ENCODE results near the gene CHODL. TPM values are rescaled to one million over a fixed set of nuclear protein-coding genes. Genes with fewer than 3 reads are reported as not detected.

CHODL gene
- total and polyA plus RNA-seq, 2 donors (not counting 3 experiments of a cell fraction or from before 2014, with no cell fraction given), result not detected

GRCh38 chr21:18275781-18276180 is 31.1 kb downstream of the CHODL start:
- Histone ChIP-seq H3K36me3 (ENCODE audit: control insufficient read depth in 2 of 2, extremely low read depth in 1 of 2, insufficient read depth in 2 of 2, low read length in 2 of 2) (no peaks in the 10 kb centered on the region), H3K9me3 (replicated peaks; ENCODE audit: control insufficient read depth, insufficient read depth, low read length) (no peaks in the 10 kb centered on the region), H3K4me1 (ENCODE audit: control insufficient read depth, extremely low read depth, insufficient read depth, low read length) (no peaks in the 10 kb centered on the region), H3K9ac (replicated peaks; ENCODE audit: extremely low read depth, insufficient read depth, low read length) (no peak overlapping the region), H3K79me2 (ENCODE audit: control insufficient read depth, insufficient read depth, low read length) (no peaks in the 10 kb centered on the region), H3K4me3 (replicated peaks in 1 of 3; ENCODE audit: insufficient read depth in 1 of 3, low read depth in 1 of 3, low read length in 3 of 3) (no peak overlapping the region), H4K20me1 (replicated peaks; ENCODE audit: control insufficient read depth, extremely low read depth, insufficient read depth, low read length) (no peaks in the 10 kb centered on the region), H2AFZ (ENCODE audit: low read depth, low read length) (no peak overlapping the region), H3K4me2 (ENCODE audit: insufficient read depth, low read length) (no peak overlapping the region), H3K9me1 (replicated peaks; ENCODE audit: control insufficient read depth, extremely low read depth, insufficient read depth, low read length) (no peaks in the 10 kb centered on the region), H3K27ac (ENCODE audit: insufficient read depth, low read depth, low read length) (no peak overlapping the region), H3K27me3 (ENCODE audit: control insufficient read depth in 2 of 2, insufficient read depth in 2 of 2, low read length in 2 of 2) (no peaks in the 10 kb centered on the region)
- no TSS peak for BruUV-seq (replicated peaks)
- ChIA-PET CTCF (no interaction called here), POLR2A (no interaction called here)
- no peak for FAIRE-seq
- no peak for DNase-seq (ENCODE audit: low read depth, low spot score)
- TF ChIP-seq JUN (IDR thresholded peaks at IDR 0.05; ENCODE audit: borderline replicate concordance, insufficient read depth, insufficient read length, low read depth), result no peak
- TF ChIP-seq POLR2A (IDR thresholded peaks at IDR 0.05; ENCODE audit: low read depth, low read length), result no peak
- dilution Hi-C loops (cut with MboI; ENCODE audit: extremely low pct_ligation_motif_present, low sequenced_read_pairs), result no loop called here
- intact Hi-C loops (cut with micrococcal nuclease), result no loop called here

DNA sequence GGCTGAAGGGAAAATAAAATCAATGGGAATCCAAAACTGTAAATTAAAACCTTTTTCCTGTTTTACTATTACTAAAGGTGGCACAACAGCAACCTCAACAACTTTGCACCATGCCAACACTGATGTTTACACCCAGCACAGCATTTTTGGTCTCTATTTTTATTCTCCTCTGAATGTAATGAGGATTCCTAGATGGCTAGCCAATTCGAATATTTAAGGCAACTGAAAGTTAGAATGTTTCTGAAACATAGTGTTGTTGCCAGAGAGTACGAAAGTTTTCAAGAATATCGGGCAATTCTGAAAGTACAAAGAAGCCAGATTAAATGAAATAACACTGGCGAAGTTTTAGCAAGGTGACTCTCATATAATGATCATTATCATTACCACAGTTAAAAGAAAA is 40.7 kb downstream of the CHODL start:
- H3K9me1 ChIP-seq (replicated peaks; ENCODE audit: control insufficient read depth, extremely low read depth, insufficient read depth, low read length), result no peaks in the 10 kb centered on the region
- dilution Hi-C loops (cut with MboI; ENCODE audit: extremely low pct_ligation_motif_present, low sequenced_read_pairs), result no loop called here
- no peak overlapping the region for H3K9ac ChIP-seq (replicated peaks; ENCODE audit: extremely low read depth, insufficient read depth, low read length)
- H4K20me1 ChIP-seq (replicated peaks; ENCODE audit: control insufficient read depth, extremely low read depth, insufficient read depth, low read length), result no peaks in the 10 kb centered on the region
- no peaks in the 10 kb centered on the region for H3K36me3 ChIP-seq (ENCODE audit: control insufficient read depth in 2 of 2, extremely low read depth in 1 of 2, insufficient read depth in 2 of 2, low read length in 2 of 2)
- TF ChIP-seq, protein P1, sequence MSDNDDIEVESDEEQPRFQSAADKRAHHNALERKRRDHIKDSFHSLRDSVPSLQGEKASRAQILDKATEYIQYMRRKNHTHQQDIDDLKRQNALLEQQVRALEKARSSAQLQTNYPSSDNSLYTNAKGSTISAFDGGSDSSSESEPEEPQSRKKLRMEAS (IDR thresholded peaks at IDR 0.05; ENCODE audit: insufficient read depth, insufficient read length), result no peak
- TF ChIP-seq CTCF (IDR thresholded peaks at IDR 0.05; ENCODE audit: extremely low read depth in 1 of 2, insufficient read depth in 1 of 2, low read depth in 1 of 2, low read length in 2 of 2), result no peak
- no peak for TF ChIP-seq FOS (IDR thresholded peaks at IDR 0.05; ENCODE audit: borderline replicate concordance, insufficient read depth, low read length)
- no peak for TF ChIP-seq EZH2 (IDR thresholded peaks at IDR 0.05; ENCODE audit: borderline replicate concordance, low read depth, low read length, severe bottlenecking)
- no peak overlapping the region for H2AFZ ChIP-seq (ENCODE audit: low read depth, low read length)
- BruUV-seq (replicated peaks), result no TSS peak
- ChIA-PET CTCF (no interaction called here), POLR2A (no interaction called here)
- H3K4me1 ChIP-seq (ENCODE audit: control insufficient read depth, extremely low read depth, insufficient read depth, low read length), result no peaks in the 10 kb centered on the region
- no peak overlapping the region for H3K27ac ChIP-seq (ENCODE audit: insufficient read depth, low read depth, low read length)
- H3K9me3 ChIP-seq (replicated peaks; ENCODE audit: control insufficient read depth, insufficient read depth, low read length), result no peaks in the 10 kb centered on the region
- H3K4me3 ChIP-seq (replicated peaks in 1 of 3; ENCODE audit: insufficient read depth in 1 of 3, low read depth in 1 of 3, low read length in 3 of 3), result no peak overlapping the region
- no peak overlapping the region for H3K4me2 ChIP-seq (ENCODE audit: insufficient read depth, low read length)
- intact Hi-C loops (cut with micrococcal nuclease), result no loop called here
- H3K27me3 ChIP-seq (ENCODE audit: control insufficient read depth in 2 of 2, insufficient read depth in 2 of 2, low read length in 2 of 2), result no peaks in the 10 kb centered on the region
- FAIRE-seq (no peak), DNase-seq (ENCODE audit: low read depth, low spot score) (no peak)
- H3K79me2 ChIP-seq (ENCODE audit: control insufficient read depth, insufficient read depth, low read length), result no peaks in the 10 kb centered on the region
